IMR-90 (cell line): ENCODE data around the gene PTHLH. TPM values are rescaled to one million over a fixed set of nuclear protein-coding genes. Genes with fewer than 3 reads are reported as not detected.

Experiments
- ATAC-seq: fragments of 200-7000 bp; cut with Tn5 transposase; 2 replicates; pipeline ENCODE4 v1.9.1; 2020; ENCODE audit warnings: low read depth, mild to moderate bottlenecking, moderate library complexity
- BruUV-seq: library from RNA; stranded (reverse); fragments of 400-500 nt; replicated peaks from 2 replicates; lab custom pipeline; 2021; lab: Mats Ljungman, UMichigan
- CTCF ChIA-PET: fragments of 300-600 bp; formaldehyde crosslinking; extraction: SDS; loops from one replicate; lab custom pipeline; 2021; ENCODE audit warnings: antibody characterized with exemption; lab: Yijun Ruan, JAX
- POLR2A ChIA-PET: fragments of 300-600 bp; sonication (Branson Sonifier 250); formaldehyde crosslinking; loops from one replicate; lab custom pipeline; 2022; ENCODE audit warnings: antibody characterized with exemption; ENCODE audit not compliant: unreplicated experiment; lab: Charles Lee
- DNase-seq: peaks from one replicate; pipeline ENCODE4 v3.0.0; 2013
- H2AFZ ChIP-seq: replicated peaks from 2 replicates; pipeline ENCODE3; 2013; ENCODE audit warnings: low read length, mild to moderate bottlenecking; ENCODE audit not compliant: poor library complexity
- H2AK5ac ChIP-seq: 2 replicates; pipeline ENCODE4 v1.6.1; 2013; ENCODE audit warnings: low read depth, low read length, inconsistent platforms
- H2AK9ac ChIP-seq: replicated peaks from 2 replicates; pipeline ENCODE3; 2013; ENCODE audit warnings: mild to moderate bottlenecking, low read depth, low read length, moderate library complexity; ENCODE audit not compliant: poor library complexity
- H2BK120ac ChIP-seq: 2 replicates; pipeline ENCODE4 v1.6.1; 2013; ENCODE audit warnings: low read depth, low read length, inconsistent platforms
- H2BK15ac ChIP-seq: 3 replicates; pipeline ENCODE4 v1.6.1; 2013; ENCODE audit warnings: low read depth, low read length, inconsistent platforms
- H2BK20ac ChIP-seq: 2 replicates; pipeline ENCODE4 v1.6.1; 2013; ENCODE audit warnings: low read depth, mild to moderate bottlenecking, inconsistent platforms, low read length, moderate library complexity
- H2BK5ac ChIP-seq: 2 replicates; pipeline ENCODE4 v1.6.1; 2013; ENCODE audit warnings: mild to moderate bottlenecking, low read depth, low read length, inconsistent platforms; ENCODE audit not compliant: poor library complexity, severe bottlenecking
- H3K14ac ChIP-seq: replicated peaks from 2 replicates; pipeline ENCODE4 v1.6.1; 2013; ENCODE audit warnings: low read depth, low read length, inconsistent platforms
- H3K18ac ChIP-seq: 2 replicates; pipeline ENCODE4 v1.6.1; 2013; ENCODE audit warnings: low read depth, low read length, control low read depth
- H3K23ac ChIP-seq: 2 replicates; pipeline ENCODE4 v1.6.1; 2013; ENCODE audit warnings: low read depth, low read length, inconsistent platforms
- H3K27ac ChIP-seq: 2 replicates; pipeline ENCODE4 v1.5.1; 2013; ENCODE audit warnings: mild to moderate bottlenecking, control low read depth, low read length; ENCODE audit not compliant: insufficient read depth
- H3K27me3 ChIP-seq: 2 replicates; pipeline ENCODE4 v1.6.1; 2013; ENCODE audit warnings: low read length; ENCODE audit not compliant: control insufficient read depth, insufficient read depth
- H3K36me3 ChIP-seq: 2 replicates; pipeline ENCODE4 v1.6.1; 2013; ENCODE audit warnings: low read length, mixed read lengths; ENCODE audit not compliant: control insufficient read depth, insufficient read depth
- H3K4ac ChIP-seq: 2 replicates; pipeline ENCODE4 v1.6.1; 2013; ENCODE audit warnings: low read depth, low read length, inconsistent platforms
- H3K4me1 ChIP-seq: 2 replicates; pipeline ENCODE4 v1.6.1; 2013; ENCODE audit warnings: low read length, mixed read lengths; ENCODE audit not compliant: control insufficient read depth, insufficient read depth
- H3K4me2 ChIP-seq: 2 replicates; pipeline ENCODE4 v1.6.1; 2013; ENCODE audit warnings: low read depth, mild to moderate bottlenecking, control low read depth, low read length, moderate library complexity
- H3K4me3 ChIP-seq: 2 replicates; pipeline ENCODE4 v1.5.1; 2013; ENCODE audit warnings: low read depth, mild to moderate bottlenecking, control low read depth, low read length, moderate library complexity; ENCODE audit not compliant: insufficient read depth
- H3K56ac ChIP-seq: 2 replicates; pipeline ENCODE4 v1.6.1; 2013; ENCODE audit warnings: low read length, inconsistent platforms; ENCODE audit not compliant: insufficient read depth; ENCODE audit errors: extremely low read depth
- H3K79me1 ChIP-seq, 2 experiments: 2 replicates each; pipeline ENCODE4 v1.6.1; 2013; ENCODE audit warnings: low read length in 2 of 2, inconsistent platforms in 1 of 2, low read depth in 1 of 2
- H3K9ac ChIP-seq: 2 replicates; pipeline ENCODE4 v1.6.1; 2013; ENCODE audit warnings: low read depth, low read length, control low read depth
- H3K9me1 ChIP-seq: 2 replicates; pipeline ENCODE4 v1.6.1; 2013; ENCODE audit warnings: low read length, inconsistent platforms; ENCODE audit not compliant: insufficient read depth
- H3K9me3 ChIP-seq: 2 replicates; pipeline ENCODE4 v1.6.1; 2013; ENCODE audit warnings: low read length; ENCODE audit not compliant: control insufficient read depth, insufficient read depth
- H4K20me1 ChIP-seq: 2 replicates; pipeline ENCODE4 v1.6.1; 2013; ENCODE audit warnings: low read length, inconsistent platforms; ENCODE audit not compliant: insufficient read depth
- H4K5ac ChIP-seq: 2 replicates; pipeline ENCODE4 v1.6.1; 2013; ENCODE audit warnings: mild to moderate bottlenecking, low read depth, low read length, control low read depth
- H4K8ac ChIP-seq, 2 experiments: 2 replicates each; pipeline ENCODE4 v1.6.1; 2013; ENCODE audit warnings: low read depth in 2 of 2, low read length in 2 of 2, control low read depth in 1 of 2, inconsistent platforms in 1 of 2
- H4K91ac ChIP-seq: 2 replicates; pipeline ENCODE4 v1.6.1; 2013; ENCODE audit warnings: low read depth, low read length, inconsistent platforms; ENCODE audit not compliant: insufficient read depth
- MXI1 ChIP-seq: IDR thresholded peaks from 2 replicates; pipeline ENCODE4 v1.6.1; 2012; ENCODE audit warnings: low read depth, mild to moderate bottlenecking, low read length, moderate library complexity, borderline replicate concordance
- dilution Hi-C: fragments of 300-500 bp; cut with HindIII; formaldehyde crosslinking; loops from one replicate; pipeline ENCODE4 v1.14.3; 2018; ENCODE audit warnings: low sequenced_read_pairs; ENCODE audit not compliant: unreplicated experiment
- in situ Hi-C: fragments of 300-500 bp; cut with MboI; formaldehyde crosslinking; loops from 3 replicates; pipeline ENCODE4 v1.14.3; 2019; ENCODE audit warnings: low sequenced_read_pairs, inconsistent platforms, mixed read lengths
- intact Hi-C: fragments of 100-400 bp; cut with micrococcal nuclease; formaldehyde crosslinking; loops from 2 replicates; pipeline ENCODE4 v1.10.0; 2022
- polyA plus RNA-seq, 3 experiments: library from polyadenylated mRNA; depleted of rRNA; stranded (reverse); fragments of >200 nt; gene quantifications; 2 replicates each; pipeline ENCODE4 v1.2.3, GENCODE V29; 2012; ENCODE audit warnings: low replicate concordance in 1 of 3
- total RNA-seq: library from RNA; depleted of rRNA; stranded (reverse); fragments of >200 nt; gene quantifications from 2 replicates; pipeline ENCODE4 v1.2.3, GENCODE V29; 2012

PTHLH gene
- total and polyA plus RNA-seq, 2 of the 4 experiments (the other 2 are of a cell fraction), result 0.36 to 1.3 TPM

DNA sequence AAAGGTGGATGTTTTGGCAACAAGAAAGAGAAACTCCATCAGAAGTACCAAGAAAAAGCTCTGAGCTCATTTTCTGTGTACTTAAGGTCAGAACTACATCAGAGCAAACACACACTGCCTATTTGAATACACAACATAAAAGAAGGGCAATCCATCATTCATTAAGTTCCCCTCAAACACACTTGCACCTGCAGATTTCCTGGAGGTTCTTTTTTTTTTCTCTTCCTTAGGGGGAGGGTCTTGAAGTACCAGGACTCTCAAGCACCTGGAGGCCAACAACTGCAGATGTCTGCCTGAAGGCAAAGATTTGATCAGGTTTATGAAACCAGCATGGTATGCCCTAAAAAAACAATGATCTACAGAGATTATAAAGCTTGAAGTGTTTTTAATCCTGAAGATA, 26.1 kb upstream of the PTHLH start:
- dilution Hi-C loops, result no loop called here
- no peaks in the 10 kb centered on the region for H3K27me3 ChIP-seq
- intact Hi-C loops, result no loop called here
- H3K9me3 ChIP-seq, result no peaks in the 10 kb centered on the region
- no peak overlapping the region for H2BK20ac ChIP-seq
- no peak overlapping the region for H2AK9ac ChIP-seq
- no peak overlapping the region for H2BK5ac ChIP-seq
- TF ChIP-seq MXI1, result no peak
- H3K4me1 ChIP-seq, result peaks cover 1% of the 10 kb centered on the region; the same call in 1 of the 2 replicates
- H3K79me1 ChIP-seq, result no peaks in the 10 kb centered on the region
- in situ Hi-C loops, result no loop called here
- no peaks in the 10 kb centered on the region for H3K36me3 ChIP-seq
- no peak overlapping the region for H2BK120ac ChIP-seq
- H3K9ac ChIP-seq, result no peak overlapping the region
- H4K20me1 ChIP-seq, result no peaks in the 10 kb centered on the region
- no peak overlapping the region for H2BK15ac ChIP-seq
- no peak overlapping the region for H3K27ac ChIP-seq
- H3K18ac ChIP-seq, result no peak overlapping the region
- no peak overlapping the region for H4K5ac ChIP-seq
- H3K14ac ChIP-seq, result no peak overlapping the region
- H2AFZ ChIP-seq, result no peak overlapping the region
- BruUV-seq, result no TSS peak
- H2AK5ac ChIP-seq, result no peak overlapping the region
- ChIA-PET POLR2A (no interaction called here), CTCF (no interaction called here)
- H4K91ac ChIP-seq, result no peak overlapping the region
- H3K4ac ChIP-seq, result no peak overlapping the region
- H3K9me1 ChIP-seq, result no peaks in the 10 kb centered on the region
- ATAC-seq (no peak), DNase-seq (no peak)
- no peak overlapping the region for H3K56ac ChIP-seq
- no peak overlapping the region for H4K8ac ChIP-seq
- H3K4me2 ChIP-seq, result no peak overlapping the region
- no peak overlapping the region for H3K4me3 ChIP-seq
- no peak overlapping the region for H3K23ac ChIP-seq
